HG03039 (cell line): Measurements from ENCODE around the gene FAM193B.
"Not testable (repeated sequence)": the region's sequence is repeated elsewhere in the genome, so short reads cannot be mapped to it uniquely, and the experiment has no call there.

Experiments used
- ATAC-seq: cut with Tn5 transposase; IDR thresholded peaks from one replicate; pipeline ENCODE4 v1.9.1; 2021; ENCODE audit warnings: mild to moderate bottlenecking, moderate library complexity; ENCODE audit not compliant: unreplicated experiment

The FAM193B gene

DNA sequence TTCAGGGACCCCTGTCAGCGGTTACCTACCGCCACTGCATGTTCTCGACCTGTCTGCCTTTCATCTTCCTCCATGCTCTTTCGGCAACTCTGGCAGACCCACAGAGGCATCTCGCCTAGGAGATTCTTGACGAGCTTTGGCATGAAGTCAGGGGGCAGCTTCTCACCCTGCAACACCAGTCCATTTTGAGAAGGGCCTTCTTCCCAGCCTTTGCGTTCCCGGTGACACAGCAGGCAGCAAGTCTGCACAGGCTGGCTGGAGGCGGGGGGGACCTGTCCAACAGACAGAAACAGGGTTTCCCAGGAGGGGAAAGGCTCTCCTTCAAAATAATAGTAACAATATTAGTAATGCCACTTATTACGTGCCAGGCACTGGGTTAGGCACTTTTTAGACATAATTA lies 15.5 kb downstream of the FAM193B start:
- no peak for ATAC-seq

DNA sequence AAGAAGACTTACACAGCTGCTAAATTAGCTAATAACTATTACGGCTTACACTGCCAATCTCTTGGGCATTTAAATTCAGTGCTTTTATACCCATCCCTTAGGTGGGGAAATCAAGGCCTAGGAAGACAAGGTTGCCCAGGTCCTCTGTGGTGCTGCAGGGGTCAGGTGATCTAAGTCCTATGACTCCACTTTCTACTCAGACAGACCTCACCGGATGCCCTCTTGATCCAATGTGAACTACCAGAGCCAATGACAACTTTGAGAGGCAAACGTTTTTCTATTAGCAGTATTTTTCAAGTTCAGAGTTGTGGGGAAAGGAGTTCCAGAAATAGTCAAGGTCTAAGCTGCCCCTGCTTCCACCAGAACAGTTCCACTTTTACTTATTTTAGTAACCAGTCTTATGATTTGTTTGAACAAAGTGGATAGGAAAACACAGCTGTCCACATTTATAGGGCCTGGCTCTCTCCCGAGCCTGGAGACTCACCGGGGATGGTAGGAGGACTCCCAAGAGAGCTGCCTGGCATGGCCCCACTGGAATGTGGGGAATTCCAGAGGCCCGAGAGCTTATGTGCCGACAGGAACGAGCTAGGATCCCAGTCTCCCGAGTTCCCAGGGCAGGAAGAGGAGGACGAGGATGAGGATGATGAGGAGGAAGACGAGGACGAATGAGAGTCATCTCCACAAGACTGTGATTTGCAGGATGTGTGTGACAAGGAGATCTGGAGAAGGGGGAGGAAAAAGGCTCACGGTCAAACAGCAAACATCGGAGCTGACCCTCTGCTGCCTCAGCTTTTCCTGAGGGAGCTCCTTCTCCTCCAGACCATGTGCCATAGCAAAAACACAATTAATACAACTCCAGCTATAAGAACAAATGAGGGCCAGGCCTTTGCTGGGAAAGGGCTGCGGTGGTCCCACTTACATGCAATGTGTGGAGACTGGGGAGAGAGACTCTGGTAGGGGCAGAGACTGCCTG lies 16.7 kb downstream of the FAM193B start:
- ATAC-seq, result no peak

DNA sequence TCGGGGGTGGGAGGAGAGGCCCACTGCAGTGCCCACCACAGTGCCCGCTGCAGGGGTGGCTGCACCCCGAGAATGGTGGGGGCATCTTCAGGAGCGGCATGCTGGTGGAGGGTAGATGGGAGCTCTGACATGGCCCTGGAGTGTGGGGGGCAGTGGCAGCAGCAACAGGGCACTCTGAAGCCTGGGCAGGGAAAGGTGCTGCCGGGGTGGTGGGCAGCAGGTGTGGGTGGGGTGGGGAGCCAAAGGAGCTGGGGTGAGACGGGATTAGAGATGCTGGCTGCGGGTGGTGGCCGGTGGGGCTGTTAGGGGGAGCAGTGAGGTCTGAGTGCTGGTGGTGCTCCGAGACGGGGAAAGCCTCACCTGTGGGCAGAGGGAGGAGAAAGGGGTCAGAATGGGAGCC lies 18.0 kb downstream of the FAM193B start:
- ATAC-seq, result no peak

- no peak for ATAC-seq
These were observed 19.2 kb downstream of the FAM193B start for GRCh38 chr5:177535125-177535524.

- not testable (repeated sequence) for ATAC-seq
These were observed 19.9 kb downstream of the FAM193B start for GRCh38 chr5:177534433-177534832.

- ATAC-seq, result no peak
These were observed 23.0 kb downstream of the FAM193B start for GRCh38 chr5:177531209-177531940.

DNA sequence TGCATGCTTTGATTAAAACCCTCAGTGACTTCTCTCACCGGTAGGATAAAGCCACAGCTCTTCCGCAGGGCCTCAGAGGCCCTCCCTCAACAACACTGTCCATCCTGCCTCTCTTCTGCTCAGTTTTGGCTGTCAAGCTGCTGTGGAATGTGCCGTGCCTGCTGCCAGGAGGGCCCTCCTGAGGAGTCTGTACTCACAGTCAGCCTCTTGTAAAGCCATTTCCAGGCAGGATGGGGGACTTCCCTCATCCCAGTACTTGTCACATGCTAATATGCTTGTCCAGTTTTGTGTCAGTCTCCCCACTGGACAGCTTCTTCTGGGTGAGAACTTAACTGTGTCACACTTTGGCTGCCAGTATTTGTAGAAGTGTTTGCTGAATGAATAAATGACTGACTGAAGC lies 23.7 kb downstream of the FAM193B start:
- ATAC-seq, result no peak

- no peak for ATAC-seq
These were observed 24.8 kb downstream of the FAM193B start for GRCh38 chr5:177529247-177530203.

DNA sequence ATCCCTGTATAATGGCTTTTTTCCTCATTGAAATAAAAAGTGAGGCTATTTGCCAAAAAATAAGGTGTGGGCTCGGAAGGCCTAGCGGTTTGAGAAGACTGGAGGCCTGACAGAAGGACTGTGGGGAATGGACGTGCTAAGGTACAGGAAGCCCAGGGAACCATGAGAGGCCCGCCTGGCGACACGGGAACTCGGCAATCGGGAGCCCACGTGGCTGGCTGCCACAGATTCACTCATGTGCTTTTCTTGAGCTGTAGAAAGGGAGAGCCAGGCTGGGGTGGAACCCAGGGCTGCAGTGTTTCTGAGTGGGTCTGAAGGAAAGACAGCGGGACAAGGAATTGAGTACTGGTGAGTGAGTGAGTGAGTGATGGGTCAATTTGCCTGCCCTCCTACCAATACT lies 25.7 kb downstream of the FAM193B start:
- ATAC-seq, result no peak

GRCh38 chr5:177527595-177527994 lies 26.8 kb downstream of the FAM193B start:
- no peak for ATAC-seq

GRCh38 chr5:177526791-177527190 lies 27.6 kb downstream of the FAM193B start:
- ATAC-seq, result no peak

DNA sequence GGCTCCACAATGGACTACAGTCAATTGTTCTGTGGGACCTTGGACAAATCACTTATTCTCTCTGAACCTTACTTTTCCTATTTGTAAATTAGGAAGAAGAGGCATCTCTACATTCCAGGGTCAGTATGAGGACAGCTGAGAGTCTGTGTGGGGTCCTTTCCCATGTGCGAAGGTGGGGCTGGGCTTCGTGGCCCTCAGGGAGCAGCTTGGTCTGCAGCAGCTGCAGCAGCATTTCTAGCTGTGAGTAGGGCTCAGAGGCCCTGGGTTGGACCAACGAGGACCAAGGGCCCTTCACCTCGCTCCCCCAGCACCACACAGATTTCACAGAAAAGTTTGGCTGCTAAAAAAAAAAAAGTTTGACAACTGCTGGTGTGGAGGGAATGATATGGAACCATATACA lies 28.2 kb downstream of the FAM193B start:
- no peak for ATAC-seq

DNA sequence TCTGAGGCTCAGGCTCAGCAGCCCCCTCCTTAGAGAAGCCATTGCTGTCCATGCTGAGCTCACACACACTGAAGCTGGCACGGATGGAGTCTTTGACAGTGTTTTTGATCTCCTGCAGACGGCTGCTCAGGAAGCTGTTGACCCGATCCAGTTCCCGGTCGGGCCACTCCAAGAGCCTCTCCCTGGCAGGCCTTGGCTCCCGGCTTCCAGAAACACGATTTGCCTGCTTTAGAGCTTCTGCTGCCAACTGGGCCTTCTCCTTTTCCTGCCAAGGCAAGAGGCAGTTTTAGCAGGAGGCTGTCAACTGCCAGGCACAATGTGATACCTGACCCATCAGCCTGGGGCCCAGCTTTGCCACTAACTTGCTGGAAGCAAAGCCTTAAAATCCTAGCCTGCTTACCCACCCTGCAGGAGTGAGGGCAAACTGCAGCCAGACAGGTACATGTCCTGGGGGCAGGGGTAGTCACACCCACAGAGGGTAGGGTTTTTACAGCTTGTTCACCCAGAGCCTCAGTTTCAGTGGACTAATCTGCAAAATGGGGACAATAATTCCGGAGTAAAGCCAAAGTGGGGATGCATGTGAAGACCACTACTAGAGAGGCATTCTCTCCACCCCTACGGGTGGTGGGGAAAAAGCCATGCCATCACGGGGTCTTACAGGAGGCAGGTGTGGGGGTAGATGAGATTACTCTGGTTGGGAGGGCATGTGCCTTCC lies 29.3 kb downstream of the FAM193B start:
- ATAC-seq, result no peak

DNA sequence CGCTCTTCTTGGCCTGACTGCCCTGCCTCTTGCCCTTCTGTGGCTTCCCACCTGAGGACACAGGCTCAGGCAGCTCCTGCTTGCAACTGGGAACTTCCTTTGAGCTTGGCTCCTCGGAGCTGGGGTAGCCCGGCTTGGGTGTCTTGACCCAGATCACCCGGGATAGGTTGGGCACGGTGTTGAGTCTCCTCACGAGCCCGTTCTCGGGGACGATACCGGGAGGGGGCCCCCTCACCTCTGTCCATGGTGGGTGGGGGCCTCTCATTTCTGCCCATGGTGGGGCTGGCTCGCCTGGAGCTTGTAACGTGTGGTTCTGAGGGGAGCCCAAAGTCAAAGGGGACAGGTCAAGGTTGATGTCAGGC lies 29.8 kb downstream of the FAM193B start:
- no peak for ATAC-seq

- no peak for ATAC-seq
These were observed 30.4 kb downstream of the FAM193B start for GRCh38 chr5:177523711-177524538.

DNA sequence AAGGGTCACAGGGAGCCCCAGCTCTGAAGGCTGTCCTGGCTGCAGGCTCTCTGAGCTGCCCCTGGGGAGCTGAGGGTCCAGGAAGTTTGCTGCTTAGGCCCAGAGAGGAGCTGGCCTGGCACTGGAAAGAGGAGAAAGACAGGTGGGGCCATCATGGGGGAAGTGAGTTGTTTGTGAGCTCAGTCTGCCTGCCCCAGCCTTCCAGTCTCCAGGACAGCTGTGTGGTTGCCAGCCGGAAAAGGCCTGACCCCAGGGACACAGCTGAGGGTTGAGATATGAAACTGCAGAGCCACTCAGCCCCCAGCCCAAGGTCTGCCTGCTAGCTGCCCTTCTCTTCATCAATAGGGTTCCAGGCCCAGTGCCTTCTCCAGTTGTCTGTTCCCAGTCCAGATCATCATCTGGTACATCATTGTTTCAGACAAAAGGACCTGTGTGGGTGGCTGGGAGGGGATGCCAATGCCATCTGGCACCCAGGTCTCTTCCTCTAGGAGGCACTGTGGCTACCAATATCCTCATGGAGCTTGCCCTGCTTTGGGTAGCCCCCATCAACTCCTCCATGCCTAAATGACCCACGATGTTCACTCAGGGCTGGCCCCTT lies 33.3 kb downstream of the FAM193B start:
- ATAC-seq, result no peak

- ATAC-seq, result no peak
These were observed 34.1 kb downstream of the FAM193B start for GRCh38 chr5:177520271-177520670.

GRCh38 chr5:177519463-177520235 lies 34.7 kb downstream of the FAM193B start:
- no peak for ATAC-seq
